NCI-H446 (cell line): Measurements from ENCODE around the gene ZNF23.

Source experiments
- DNase-seq, 2 experiments: peaks; one replicate each; lab custom pipeline; 2025; lab: John Stamatoyannopoulos, UW

Gene ZNF23

DNA sequence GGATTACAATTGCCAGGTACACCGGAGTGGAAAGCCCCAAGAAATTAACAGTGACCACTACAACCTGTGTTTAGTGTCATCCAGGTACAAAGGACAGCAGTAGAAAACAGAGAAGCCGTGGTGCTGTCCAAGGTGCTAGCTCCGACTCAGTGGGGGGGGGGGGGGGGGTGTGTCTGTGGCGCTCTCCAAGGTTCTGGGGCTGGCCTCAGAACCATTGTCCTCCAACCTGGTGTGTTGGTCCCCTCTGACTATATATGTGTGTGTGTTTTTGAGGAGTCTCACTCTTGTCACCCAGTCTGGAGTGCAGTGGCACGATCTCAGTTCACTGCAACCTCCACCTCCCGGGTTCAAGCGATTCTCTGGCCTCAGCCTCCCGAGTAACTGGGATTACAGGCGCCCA, 5.8 kb upstream of the ZNF23 start:
- DNase-seq, result no peak

DNA sequence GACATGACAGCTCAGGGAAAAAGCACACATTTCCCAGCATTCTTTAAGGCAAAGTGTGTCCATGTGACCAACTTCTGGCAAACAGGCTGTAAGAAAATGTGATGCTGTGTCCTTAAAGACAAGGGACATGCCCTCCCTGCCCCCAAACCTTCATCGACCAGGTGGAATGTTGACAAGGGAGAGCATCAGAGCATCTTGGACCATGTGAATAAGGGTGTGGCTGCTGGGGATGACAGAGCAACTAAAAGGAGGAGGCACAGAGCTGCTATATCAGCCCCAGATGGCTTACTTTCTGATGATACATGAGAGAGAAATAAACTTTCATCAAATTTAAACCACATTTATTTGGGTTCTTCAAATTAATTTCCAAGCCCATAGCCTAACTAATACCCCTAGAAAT, 2.2 kb upstream of the ZNF23 start:
- no peak for DNase-seq

DNA sequence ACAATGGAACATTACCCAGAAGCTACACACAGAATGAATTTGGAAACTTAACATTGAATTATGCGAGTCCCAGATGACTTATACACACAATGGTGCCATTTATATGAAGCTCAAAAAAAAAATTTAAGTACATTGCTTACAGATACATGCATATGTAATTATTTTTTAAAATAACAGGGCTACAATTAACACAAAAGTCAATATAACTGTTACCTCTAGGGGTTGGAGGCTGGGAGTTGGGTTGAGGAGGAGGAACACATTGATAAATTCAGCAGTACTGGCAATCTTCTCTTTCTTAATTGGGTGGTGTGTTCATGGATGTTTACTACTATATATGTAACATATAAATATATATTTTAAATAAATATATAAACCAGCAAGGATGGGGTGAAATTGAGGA, 1.1 kb downstream of the ZNF23 start:
- DNase-seq, result no peak

DNA sequence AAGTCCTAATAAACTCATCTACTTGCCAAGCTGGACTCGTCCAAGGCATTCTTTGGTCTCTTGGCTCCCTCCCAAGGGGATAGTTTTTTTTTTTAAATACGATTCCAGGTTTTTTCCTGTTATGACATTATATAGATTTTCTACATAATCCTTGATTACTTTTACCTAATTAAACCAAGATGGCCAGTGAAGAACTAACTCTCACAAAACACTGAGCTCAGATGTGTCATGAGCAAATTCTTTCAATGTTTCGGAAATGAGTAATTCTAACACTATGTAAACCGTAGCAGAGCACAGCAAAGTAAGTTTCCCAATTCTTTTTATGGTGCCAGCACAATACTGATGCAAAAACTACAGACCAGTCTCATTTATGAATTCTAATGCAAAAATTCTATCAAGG, 1.8 kb downstream of the ZNF23 start:
- DNase-seq, result no peak

DNA sequence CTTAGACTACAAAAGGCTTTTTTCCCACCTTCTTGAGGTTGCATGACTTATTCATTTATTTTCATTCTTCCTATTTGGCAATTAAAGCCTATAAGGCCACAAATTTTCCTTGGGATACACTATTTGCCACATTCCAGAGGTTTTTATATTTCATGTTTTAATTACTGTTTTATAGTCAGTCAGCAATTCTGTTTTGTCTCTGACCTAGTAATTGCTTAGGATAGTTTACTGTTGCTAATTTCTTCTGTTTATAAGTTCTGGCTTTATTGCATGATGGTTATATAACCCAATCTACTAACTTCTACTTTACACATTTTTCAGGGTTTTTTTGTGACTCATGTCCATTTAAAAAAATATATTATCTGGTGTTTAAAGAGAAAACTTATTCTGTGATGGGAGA, 2.5 kb downstream of the ZNF23 start:
- DNase-seq, result no peak

DNA sequence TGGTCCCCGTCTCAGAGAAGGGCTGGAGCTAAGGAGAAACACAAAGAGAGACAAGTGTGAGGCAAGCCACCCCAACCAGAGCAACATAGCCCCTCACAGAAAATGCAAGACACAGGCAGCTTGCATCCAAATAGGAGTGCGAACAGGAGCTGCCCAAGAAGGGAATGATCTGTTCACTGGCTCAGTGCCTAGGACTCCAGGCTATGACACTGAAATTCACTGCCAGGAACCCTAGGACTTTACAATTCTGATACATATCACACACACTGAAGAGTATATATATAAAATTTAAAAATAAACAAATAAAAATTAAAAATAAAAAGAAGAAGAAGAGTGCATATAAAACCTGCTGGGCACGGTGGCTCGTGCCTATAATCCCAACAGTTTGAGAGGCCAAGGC, 5.2 kb downstream of the ZNF23 start:
- no peak for DNase-seq

DNA sequence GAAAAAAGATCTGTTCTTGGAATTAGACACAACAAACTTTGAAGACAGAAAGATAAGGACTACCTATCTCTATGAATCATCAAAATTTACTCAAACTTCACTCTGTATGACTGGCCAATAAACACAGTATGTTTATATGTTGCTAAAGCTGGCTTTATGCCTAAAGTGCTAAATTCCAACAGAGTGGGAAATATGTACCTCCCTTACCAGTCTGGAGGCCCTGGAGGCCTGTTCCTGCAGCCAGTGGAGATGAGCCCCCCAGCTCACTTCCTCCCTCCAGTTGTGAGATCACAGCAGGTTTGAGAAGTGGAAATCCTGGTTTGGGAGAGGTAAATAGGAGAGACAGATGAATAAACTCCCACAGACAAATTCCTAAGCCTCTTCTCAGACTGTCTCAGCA, 9.0 kb downstream of the ZNF23 start:
- DNase-seq, result no peak

DNA sequence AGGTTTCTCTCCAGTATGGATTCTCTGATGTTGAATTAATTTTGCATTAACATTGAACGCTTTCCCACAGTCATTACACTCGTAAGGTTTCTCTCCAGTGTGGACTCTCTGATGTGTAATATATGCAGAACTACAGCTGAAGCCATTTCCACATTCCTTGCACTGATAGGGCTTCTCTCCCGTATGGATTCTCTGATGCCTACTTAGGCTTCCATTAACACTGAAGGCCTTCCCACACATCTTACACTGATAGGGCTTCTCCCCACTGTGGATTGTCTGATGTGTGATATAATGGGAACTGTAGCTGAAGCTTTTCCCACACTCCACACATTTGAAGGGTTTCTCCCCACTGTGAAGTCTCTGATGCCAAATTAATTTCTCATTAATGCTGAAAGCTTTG, 13.0 kb downstream of the ZNF23 start:
- DNase-seq, result no peak

DNA sequence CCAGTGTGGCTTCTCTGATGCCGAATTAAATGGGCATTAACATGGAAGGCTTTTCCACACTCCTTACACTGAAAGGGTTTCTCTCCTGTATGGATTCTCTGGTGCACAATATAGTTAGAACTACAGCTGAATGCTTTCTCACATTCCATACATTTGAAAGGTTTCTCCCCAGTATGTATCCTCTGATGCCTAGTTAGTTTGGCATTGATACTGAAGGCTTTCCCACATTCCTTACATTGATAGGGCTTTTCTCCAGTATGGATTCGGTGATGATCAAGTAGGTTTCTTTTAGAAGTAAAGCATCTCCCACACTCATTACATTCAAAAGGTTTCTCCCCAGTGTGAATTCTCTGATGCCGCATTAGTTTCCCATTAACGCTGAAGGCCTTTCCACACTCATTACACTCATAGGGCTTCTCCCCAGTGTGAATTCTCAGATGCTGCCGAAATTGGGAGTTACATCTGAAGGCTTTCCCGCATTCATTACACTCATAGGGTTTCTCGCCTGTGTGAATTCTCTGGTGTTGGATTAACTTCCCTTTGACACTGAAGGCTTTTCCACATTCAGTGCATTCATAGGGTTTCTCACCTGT, 13.7 kb downstream of the ZNF23 start:
- DNase-seq, result no peak

DNA sequence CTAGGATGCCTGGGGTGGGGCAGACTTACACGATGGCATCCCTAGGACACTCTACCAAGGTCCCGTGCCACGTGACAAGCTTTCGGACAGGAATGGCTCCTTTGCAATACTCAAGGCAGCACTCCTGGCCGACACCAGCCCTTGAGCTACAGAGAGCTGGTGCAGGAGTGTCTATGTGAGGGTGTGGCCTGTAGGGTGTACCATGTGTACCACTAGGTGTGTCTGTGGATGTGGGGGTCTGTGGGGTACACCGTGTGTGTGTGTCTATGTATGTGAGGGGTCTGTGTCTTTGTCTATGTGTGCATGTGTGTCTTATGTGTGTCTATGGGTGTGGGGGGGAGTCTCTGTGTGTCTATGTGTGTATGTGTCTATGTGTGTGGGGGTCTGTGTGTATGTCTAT, 18.3 kb downstream of the ZNF23 start:
- DNase-seq, result no peak

DNA sequence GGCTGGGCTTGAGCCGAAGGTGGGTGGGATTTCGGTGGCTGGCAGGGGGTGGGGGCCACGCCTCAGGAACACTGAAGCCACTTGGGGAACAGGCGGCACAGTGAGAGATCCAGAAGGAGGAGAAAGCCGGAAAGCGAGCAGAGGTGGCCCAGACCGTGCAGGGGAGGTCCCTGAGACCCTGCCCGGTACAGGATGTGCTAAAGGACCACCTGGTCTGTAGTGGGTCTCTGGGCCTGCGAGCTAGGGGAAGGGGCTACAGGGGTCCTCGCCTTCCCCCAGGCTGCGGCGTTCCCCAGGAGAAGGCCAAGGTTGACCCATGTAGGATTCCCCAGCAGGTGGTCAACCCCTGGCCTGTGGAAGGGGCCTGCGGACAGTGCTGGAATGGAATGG, 20.0 kb downstream of the ZNF23 start, which contains the start of gene TLE7:
Gene TLE7, minus strand, starts transcription at position 4 of the 390 bp plus-strand sequence. CDS start 8,730 bp downstream, outside the sequence.
- no peak for DNase-seq

DNA sequence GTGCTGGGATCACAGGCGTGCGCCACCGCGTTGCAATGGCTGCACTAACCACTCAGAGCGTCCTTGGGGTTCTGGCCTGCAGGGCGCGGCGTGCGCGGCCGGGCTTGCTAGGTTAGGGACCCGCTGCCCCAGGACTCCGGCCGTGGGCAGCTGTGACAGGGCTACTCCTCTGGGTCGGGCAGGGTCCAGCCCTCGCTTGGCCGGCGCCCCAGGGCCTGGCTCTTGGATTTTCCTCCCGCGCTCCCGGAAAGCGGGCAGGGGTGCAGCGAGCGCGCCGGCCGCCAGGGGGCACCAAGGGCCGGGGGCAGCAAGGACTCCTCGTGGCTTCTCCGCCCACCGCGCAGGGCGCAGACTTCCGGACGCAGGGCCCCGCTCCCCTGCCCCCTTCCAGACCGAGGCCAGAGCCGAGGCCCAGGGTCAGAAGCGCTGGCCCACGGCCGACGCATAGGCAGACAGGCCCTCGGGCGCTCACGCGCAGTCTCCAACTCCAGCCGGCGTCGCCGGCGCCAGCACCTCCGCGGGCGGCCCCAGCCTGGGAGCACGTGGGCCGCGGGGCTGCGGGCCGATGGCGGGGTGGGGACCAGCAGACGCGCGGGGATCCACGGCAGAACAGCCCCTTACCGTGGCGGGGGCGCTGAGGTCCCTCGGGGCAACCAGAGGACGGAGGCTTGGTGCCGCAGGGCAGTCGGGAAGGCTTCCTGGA, 20.5 kb downstream of the ZNF23 start:
- no peak for DNase-seq

DNA sequence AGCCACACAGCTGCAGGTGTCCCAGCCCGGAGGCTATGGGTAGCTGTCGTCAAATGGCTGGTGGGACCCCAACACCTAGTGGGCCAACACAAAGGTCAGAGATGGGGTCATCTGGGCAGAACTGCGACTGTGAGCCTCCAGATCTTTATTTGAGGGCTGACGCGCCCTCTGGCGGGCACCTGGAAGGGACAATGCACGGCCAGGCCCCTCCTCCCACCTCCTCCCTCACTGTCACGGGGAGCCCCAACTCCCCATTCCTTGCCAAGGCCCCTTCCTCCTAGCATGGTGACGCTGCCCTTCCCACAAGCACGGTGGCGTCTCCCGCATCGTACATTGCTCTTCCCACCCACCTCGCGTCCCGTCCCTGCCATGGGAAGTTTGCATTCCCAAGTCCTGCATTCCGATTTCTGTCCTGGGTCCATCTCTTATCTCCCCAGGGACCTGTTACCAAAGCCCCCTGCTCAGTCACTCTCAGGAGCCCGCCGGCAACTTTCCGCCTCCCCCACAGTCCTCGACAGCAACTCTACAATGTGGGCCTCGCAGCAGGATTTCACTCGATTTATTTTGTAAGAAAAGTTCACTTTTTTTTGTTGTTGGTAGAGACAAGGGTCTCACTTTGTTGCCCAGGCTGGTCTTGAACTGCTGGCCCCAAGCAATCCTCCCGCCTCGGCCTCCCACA, 21.2 kb downstream of the ZNF23 start:
- no peak for DNase-seq

DNA sequence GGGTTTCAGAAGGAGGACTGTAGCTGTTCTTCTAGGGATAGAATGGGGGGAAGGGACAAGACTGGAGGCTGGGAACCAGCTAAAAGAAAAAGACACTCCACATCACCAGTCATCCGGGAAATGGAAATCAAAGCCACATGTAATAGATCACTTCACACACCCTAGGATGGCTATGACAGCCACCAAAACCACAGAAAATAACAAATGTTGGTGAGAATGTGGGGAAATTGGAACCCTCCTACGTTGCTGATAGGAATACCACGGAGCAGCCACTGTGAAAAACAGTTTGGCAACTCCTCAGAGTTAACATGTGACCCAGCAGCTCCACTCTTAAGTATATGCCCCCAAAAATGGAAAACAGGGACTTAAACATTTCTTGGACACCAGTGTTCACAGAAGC, 22.5 kb downstream of the ZNF23 start:
- no peak for DNase-seq

DNA sequence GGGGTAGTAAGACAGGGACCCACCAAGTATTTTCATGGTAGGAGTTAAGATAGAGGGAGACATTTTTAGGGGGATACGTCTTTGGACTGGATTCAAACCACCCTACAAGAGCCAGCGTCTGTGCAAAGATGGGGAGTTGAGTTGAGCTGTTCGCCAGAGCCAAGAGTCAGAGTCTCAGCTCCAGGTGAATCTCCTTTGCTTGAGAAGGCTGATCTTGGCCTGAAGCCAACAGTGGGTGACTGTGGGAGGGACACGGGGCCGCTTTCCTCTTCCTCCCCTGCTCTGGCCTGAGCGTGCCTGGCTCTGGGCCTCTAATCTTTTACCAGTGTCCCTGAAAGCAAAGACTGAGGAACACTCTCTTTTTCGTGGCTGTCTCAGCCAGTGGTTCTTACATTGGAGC, 25.6 kb downstream of the ZNF23 start:
- no peak for DNase-seq

DNA sequence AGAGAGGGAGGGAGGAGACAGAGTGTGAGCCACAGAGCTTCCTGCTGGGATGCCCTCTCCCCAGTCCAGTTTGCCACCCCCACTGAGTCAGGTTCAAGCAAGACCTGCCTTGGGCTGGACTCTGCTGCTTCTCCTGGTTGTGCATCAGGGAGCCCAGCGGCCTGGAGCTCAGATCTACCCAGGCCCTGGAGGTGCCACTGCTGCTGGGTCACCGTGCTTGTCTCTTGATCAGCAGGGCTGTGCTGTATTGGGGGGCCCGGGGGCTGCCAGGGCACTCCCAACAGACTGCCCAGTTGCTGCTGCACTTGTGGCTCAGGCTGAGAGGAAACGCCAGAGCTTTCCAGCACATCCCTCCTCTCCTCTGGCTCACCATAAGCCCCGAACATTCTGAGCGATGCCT, 29.1 kb downstream of the ZNF23 start:
- no peak for DNase-seq

DNA sequence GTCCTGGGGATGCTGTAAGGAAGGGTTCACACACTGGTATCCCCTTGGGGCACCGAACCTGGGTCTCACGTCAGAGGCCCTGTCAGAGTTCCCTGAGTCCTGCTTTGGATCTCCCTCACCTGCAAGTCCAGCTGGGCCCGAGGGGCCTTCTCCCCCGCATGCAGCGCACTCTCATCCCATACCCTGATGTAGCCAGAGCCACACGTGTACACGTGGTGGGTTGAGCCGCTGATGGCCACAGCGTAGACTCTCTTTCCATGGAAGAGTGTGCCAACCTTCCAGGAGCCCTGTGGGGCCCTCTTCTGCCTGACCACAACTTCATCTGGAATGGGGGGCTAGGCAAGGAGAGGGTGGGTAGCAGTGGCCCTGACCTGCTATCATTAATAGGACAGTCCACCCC, 30.1 kb downstream of the ZNF23 start:
- no peak for DNase-seq

DNA sequence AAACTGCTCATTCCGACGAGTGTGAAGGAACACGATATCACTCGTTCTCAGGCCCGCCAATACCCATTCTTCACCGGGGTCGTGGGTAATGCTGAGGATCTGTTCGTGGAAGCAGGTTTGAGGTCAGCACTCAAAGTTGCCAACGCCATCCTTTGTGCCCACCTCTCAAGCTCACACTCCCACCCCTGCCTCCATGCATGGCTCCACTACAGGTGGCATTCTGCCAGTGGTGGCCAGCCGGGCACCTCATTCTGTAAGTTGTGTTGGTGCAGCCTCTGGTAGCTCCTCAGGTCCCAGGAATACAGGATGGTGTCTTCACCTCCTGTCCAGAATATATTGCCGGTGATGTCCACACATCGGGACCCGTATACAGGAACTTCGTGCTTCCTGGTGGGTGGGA, 30.9 kb downstream of the ZNF23 start:
- DNase-seq, result no peak

DNA sequence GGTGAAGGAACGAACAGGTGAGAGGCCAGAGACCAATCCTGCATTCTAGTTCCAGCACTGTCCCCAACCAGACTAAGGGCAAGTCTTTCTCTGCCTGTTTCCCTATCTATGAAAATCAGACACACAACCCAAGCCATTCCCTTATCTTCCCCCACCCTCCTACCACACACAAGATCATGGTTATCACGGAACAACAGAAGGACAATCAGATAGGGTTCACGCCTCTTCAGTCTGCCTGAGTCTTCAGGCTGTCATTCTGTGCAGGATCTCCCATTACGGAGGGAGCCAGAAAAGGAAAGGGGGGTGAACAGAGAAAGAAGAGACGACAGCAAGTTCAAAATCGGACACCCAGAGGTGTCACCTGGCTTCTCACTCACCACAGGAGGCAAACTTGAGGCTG, 31.3 kb downstream of the ZNF23 start:
- DNase-seq, result no peak

DNA sequence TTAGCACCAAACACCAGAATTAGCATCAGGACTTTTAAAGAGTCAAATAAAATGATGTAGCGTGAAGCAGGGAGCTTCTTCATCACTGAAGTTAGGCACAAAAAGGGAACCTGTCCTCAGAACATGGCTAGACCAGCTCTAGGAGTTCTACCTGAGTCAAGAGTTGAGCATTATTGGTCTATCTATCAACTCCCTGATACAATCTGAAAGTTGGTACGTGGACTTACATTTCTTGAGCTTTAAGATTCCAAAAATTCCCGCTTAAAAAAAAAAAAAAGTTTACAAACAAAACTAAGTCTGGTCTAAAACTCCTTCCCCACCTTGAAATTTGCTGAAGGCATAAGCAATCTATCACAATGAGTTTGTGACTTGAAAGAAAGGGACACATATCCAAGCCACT, 32.5 kb downstream of the ZNF23 start:
- no peak for DNase-seq

DNA sequence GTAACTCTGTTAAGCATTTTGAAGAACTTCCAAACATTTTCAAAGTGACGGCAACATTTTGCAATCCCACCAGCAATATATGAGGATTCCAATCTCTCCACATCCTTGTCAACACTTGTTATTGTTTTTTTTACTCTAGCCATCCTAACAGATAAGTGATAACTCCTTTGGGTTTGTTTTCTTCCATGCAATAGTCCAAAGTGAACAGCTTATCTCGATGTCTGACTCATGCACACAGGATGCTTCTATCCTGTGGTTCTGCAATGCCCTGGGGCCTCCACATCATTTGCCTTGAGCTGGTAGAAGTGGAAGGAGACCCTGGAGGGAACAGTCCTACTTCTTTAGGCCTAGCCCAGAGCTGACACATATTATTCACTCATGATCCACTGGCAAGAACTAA, 33.2 kb downstream of the ZNF23 start:
- no peak for DNase-seq

DNA sequence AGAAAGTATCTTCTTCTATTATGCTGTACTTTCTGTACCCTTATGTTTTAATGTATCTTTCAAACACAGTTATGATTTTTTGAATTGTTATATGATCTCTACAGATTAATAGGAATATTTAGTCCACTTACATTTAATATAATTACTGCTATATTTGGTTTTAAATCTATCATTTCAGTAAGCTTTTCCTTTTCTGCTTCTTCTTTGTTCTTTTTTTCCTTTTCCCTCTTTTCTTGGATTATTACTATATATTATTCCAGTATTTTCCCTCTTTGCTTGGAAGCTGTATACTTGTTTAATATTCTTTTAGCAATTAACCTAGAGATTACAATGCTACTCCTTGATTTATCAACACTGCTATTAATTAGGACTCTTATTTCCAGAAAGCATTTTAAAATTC, 33.7 kb downstream of the ZNF23 start:
- DNase-seq, result no peak

DNA sequence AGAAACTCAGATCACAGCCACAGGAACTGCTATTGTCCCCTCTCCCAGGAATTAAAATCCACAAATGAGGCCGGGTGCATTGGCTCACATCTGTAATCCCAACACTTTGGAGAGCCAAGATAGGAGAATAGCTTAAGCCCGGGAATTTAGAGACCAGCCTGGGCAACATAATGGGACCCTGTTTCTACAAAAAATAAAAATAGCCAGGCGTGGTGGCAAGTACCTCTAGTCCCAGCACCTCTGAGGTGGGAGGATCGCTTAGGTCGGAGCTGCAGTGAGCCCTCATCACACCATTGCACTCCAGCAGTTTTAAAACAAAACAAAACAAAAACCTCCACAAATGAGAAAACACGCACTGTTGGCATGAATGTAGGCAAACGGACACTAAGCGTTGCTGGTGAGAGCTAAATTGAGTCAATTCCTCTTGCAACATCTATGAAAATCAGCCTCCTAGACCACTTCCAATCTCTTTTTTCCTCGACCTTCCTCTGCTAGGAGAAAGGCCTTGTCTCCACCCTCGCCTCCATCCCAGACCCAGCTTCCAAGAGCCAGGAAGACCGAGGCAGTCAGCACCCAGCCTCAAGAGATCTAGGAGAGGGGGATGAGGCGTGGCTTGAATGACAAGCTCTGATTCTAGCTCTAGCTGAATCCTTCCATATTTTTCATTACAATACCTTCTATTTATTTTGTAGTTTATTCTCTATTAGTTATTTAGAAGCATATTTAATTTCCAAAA, 35.0 kb downstream of the ZNF23 start:
- DNase-seq, result no peak
